ENCODE data around the gene AASS.

Gene AASS

DNA sequence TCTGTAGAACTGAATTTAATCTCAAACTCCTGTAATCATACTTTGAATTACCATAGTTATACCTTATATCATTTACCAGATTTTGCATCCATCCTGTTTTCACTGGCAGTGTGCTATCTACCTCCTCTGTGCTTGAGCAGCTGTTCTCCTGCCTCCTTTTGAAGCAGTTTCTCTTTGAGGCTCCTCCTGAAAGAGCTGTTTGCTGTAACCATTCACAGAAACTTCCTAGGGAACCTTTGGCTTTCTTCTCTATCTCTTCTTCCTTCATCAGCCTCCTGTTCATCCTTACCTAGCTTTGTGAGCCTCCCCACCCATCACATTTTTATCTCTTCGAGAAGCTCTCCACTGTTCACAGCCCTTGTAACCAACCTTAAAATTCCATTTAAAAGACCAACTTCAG, 108.2 kb downstream of the AASS start:
- DNase-seq, result no peak

DNA sequence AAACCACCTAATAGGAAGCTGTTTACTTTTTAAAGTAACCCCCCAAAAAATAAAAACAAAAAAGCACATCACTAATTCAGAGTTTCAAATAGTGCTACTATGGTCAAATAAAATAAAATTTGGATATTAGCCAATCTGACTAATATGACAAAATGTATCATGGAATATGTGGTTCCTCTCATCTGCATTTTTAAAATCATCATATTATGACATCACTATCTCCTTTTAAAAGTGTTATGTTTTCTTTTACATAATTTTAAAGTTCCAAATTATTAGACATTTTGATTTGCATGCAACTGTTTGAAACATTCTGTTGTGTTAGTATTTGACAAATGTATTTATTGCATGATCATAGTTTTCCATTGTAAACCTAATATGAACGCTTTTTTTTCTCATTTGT, 110.4 kb downstream of the AASS start:
- no peak for DNase-seq

DNA sequence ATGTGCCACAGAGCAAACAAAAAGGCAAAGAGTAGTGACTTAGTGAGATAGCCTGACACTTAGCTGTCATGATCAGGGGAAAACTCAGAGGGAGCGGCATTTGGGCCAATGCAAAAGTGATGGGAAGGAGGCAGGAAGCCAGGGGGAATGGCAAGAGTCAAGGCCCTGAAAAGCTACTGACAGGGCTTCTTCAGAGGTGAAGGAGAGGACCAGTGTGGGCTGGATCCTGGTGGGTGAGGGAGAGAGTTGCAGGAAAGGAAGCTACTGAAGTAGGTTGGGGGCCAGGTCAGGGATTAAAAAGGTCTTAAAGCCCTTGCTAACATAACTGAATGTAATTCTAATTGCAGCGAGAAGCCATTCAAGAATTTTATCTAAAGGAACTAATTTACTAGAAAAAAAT, 117.0 kb downstream of the AASS start:
- DNase-seq, result no peak
